Heart left ventricle (tissue), 16 donors: Measurements from ENCODE around the gene STT3B. TPM values are rescaled to one million over a fixed set of nuclear protein-coding genes. Genes with fewer than 3 reads are reported as not detected.

Source experiments
- ATAC-seq, 4 donors: fragments of 200-7000 bp; cut with Tn5 transposase; one replicate each; pipeline ENCODE4 v1.9.1; 2020 to 2022; ENCODE audit warnings: moderate library complexity in 4 of 4, mild to moderate bottlenecking in 3 of 4, moderate number of reproducible peaks in 1 of 4
- DNase-seq, 5 donors: peaks; one replicate each; pipeline ENCODE4 v3.0.0-alpha.2; 2020
- H3K27ac ChIP-seq, 12 donors: fragments of 200-600 bp; sonication (generic) in 4 of 12; one replicate each; pipeline versions ENCODE4 v1.5.0 to v1.8.0; 2016 to 2022; ENCODE audit warnings: mild to moderate bottlenecking in 2 of 12
- H3K27me3 ChIP-seq, 9 donors: fragments of 200-600 bp; sonication (generic) in 2 of 9; one replicate each; pipeline versions ENCODE4 v1.5.1 to v1.8.0; 2016 to 2022; ENCODE audit warnings: mild to moderate bottlenecking in 3 of 9
- H3K36me3 ChIP-seq, 9 donors: fragments of 200-600 bp; sonication (generic) in 2 of 9; one replicate each; pipeline versions ENCODE4 v1.5.0 to v1.8.0; 2018 to 2022; ENCODE audit warnings: mild to moderate bottlenecking in 2 of 9
- H3K4me1 ChIP-seq, 12 donors: fragments of 200-600 bp; sonication (generic) in 4 of 12; one replicate each; pipeline versions ENCODE4 v1.5.0 to v1.8.0; 2016 to 2022; ENCODE audit warnings: mild to moderate bottlenecking in 3 of 12
- H3K4me3 ChIP-seq, 12 donors: fragments of 200-600 bp; sonication (generic) in 4 of 12; one replicate each; pipeline versions ENCODE4 v1.5.0 to v1.8.0; 2017 to 2022; ENCODE audit warnings: mild to moderate bottlenecking in 9 of 12, moderate library complexity in 4 of 12
- H3K9me3 ChIP-seq, 12 donors: fragments of 200-600 bp; sonication (generic) in 4 of 12; one replicate each; pipeline versions ENCODE4 v1.5.0 to v1.8.0; 2016 to 2022; ENCODE audit warnings: mild to moderate bottlenecking in 1 of 12
- CTCF ChIP-seq, 12 donors: fragments of 200-600 bp; sonication (generic) in 4 of 12; IDR thresholded peaks; one replicate each; pipeline versions ENCODE4 v1.5.0 to v1.8.0; 2018 to 2022; ENCODE audit warnings: antibody characterized with exemption in 12 of 12, mild to moderate bottlenecking in 5 of 12
- POLR2A ChIP-seq, 2 donors: fragments of 450-650 bp; IDR thresholded peaks; one replicate each; pipeline ENCODE4 v1.6.1; 2017; ENCODE audit warnings: antibody characterized with exemption in 2 of 2, mild to moderate bottlenecking in 2 of 2, moderate library complexity in 2 of 2
- WGBS, 4 donors: extraction: QIAGEN DNeasy Blood & Tissue Kit in 2 of 4; methylation state at CpG; one replicate each; pipeline versions ENCODE4 v1.1.5 to v1.1.7; 2013 to 2018; 5-methylcytosine and 5-hydroxymethylcytosine counted together
- intact Hi-C, 10 donors: fragments of 100-400 bp; cut with DNase I; formaldehyde crosslinking; loops; one replicate each; pipeline versions ENCODE4 v1.11.1 to v1.14.2; 2022
- polyA plus RNA-seq, 2 donors: library from polyadenylated mRNA; stranded (reverse); fragments of 200-250 nt; gene quantifications; one replicate each; pipeline ENCODE4 v1.2.3, GENCODE V29; 2013
- total RNA-seq, 9 donors: library from RNA; depleted of rRNA in 2 of 9; stranded (reverse); fragments of >200 nt in 2 of 9; fragmentation: NEBNext Ultra II Directional in 3 of 9; extraction: Animal tissue kit (Norgen Biotek cat#: 25700) in 3 of 9; gene quantifications; one replicate each; pipeline versions ENCODE4 v1.1.0 to v1.2.4, GENCODE V29; 2016 to 2023
- donor health status: ischemic (EF 13 %, LVEDD 7.1; RV severe dilation, severe dysfunction).
- donor health status: healthy with polysubstance abuse.
- donor health status: DM: no; HTN: yes; CAD: no.
- donor health status: DM: no; HTN: no; CAD: no.
- donor health status: ischemic (EF 25% LVEDD 6.9; RV normal size, moderate dysfunction).
- donor health status: ischemic (EF 25% LVEDD 5.7; RV mildly dilated, moderate dysfunction).
- donor health status: healthy.
- donor health status: DM: yes; HTN: yes; CAD: no.
- donor health status: ischemic (EF 35%, LVEDD 5.7; RV mildly dilated, moderate dysfunction).
- donor health status: nonischemic (EF 11% LVEDD 7.7; RV severe dilation, severe dysfunction).
- donor health status: DM: yes; HTN: yes; CAD: no.
- donor health status: PGD.
- donor health status: ischemic (EF 29% LVEDD 5.4; RV normal size, mild dysfunction).
- donor health status: nonischemic (EF 23%, LVEDD 6.1; RV moderate dilation, normal function).

Gene STT3B
- total and polyA plus RNA-seq, 11 donors: 30.2 to 109 (median 90.4) TPM

GRCh38 chr3:31613177-31613576 is 80.5 kb downstream of the STT3B start:
- intact Hi-C loops: loop anchor here in 6 of 10 donors (2.0 to 10.0 kb wide), 5 partner anchors 48 to 532 kb away; no protein-coding TSS in a partner anchor
- ATAC-seq (no peak), DNase-seq (no peak)
- no peaks in the 10 kb centered on the region for H3K27me3 ChIP-seq
- H3K4me1 ChIP-seq: peaks cover 0 to 17% (median 0%) of the 10 kb centered on the region in 12 donors
- no peaks in the 10 kb centered on the region for H3K9me3 ChIP-seq
- H3K4me3 ChIP-seq: no peak overlapping the region
- no peak for TF ChIP-seq POLR2A (IDR thresholded peaks at IDR 0.05)
- TF ChIP-seq CTCF (IDR thresholded peaks at IDR 0.05): no peak
- WGBS, 4 donors: 73 to 90% (median 87%) methylated on average over 1 of the region's 1 CpG
- H3K27ac ChIP-seq: no peak overlapping the region
- H3K36me3 ChIP-seq: peaks cover 0 to 17% (median 9%) of the 10 kb centered on the region in 9 donors

- H3K4me3 ChIP-seq: no peak overlapping the region
- no peaks in the 10 kb centered on the region for H3K9me3 ChIP-seq
- 94 to 98% (median 95%) methylated on average over 4 of the region's 4 CpGs for WGBS, 4 donors
- H3K27me3 ChIP-seq: no peaks in the 10 kb centered on the region
- H3K4me1 ChIP-seq: peaks cover 0 to 17% (median 0%) of the 10 kb centered on the region in 12 donors
- H3K27ac ChIP-seq: no peak overlapping the region
- DNase-seq (no peak), ATAC-seq (no peak)
- intact Hi-C loops: loop anchor here in 6 of 10 donors (2.0 to 10.0 kb wide), 5 partner anchors 49 to 531 kb away; no protein-coding TSS in a partner anchor
- TF ChIP-seq POLR2A (IDR thresholded peaks at IDR 0.05) (no peak), CTCF (IDR thresholded peaks at IDR 0.05) (no peak)
- H3K36me3 ChIP-seq: peaks cover 0 to 21% (median 12%) of the 10 kb centered on the region in 9 donors
These were observed 80.9 kb downstream of the STT3B start for GRCh38 chr3:31613654-31614053.

GRCh38 chr3:31614162-31614921 is 81.6 kb downstream of the STT3B start:
- intact Hi-C loops: loop anchor here in 5 of 10 donors (5.0 to 10.0 kb wide), 4 partner anchors 50 to 530 kb away; no protein-coding TSS in a partner anchor

More at GRCh38 chr3:31614162-31614921, 81.6 kb downstream of the STT3B start:
- no peak for TF ChIP-seq CTCF (IDR thresholded peaks at IDR 0.05)
- no peak for TF ChIP-seq POLR2A (IDR thresholded peaks at IDR 0.05)
- no peak for ATAC-seq
- no peak overlapping the region for H3K27ac ChIP-seq
- 71 to 82% (median 79%) methylated on average over 5 of the region's 5 CpGs for WGBS, 4 donors
- H3K9me3 ChIP-seq: no peaks in the 10 kb centered on the region
- no peak overlapping the region for H3K4me3 ChIP-seq
- H3K27me3 ChIP-seq: no peaks in the 10 kb centered on the region
- DNase-seq: no peak
- peaks cover 0 to 17% (median 0%) of the 10 kb centered on the region in 12 donors for H3K4me1 ChIP-seq
- H3K36me3 ChIP-seq: peaks cover 0 to 28% (median 19%) of the 10 kb centered on the region in 9 donors
